HL-60 (cell line): ENCODE data around the gene SREBF1.

Source experiments
- DNase-seq, 2 experiments: peaks; one replicate each; pipeline ENCODE4 v3.0.0-alpha.2; 2010 to 2020; ENCODE audit warnings: low read depth in 1 of 2, low spot score in 1 of 2
- H3K27ac ChIP-seq: fragments of 250-450 bp; sonication (Bioruptor Pico); replicated peaks from 2 replicates; pipeline ENCODE4 v1.5.1; 2020; ENCODE audit warnings: mild to moderate bottlenecking, moderate library complexity
- H3K27me3 ChIP-seq: fragments of 250-450 bp; sonication (Bioruptor Pico); 2 replicates; pipeline ENCODE4 v1.5.1; 2021; ENCODE audit warnings: mild to moderate bottlenecking, moderate library complexity; ENCODE audit not compliant: insufficient read depth, poor library complexity, severe bottlenecking
- H3K4me3 ChIP-seq: replicated peaks from 2 replicates; pipeline ENCODE4 v1.5.1; 2011; ENCODE audit warnings: mild to moderate bottlenecking, control low read depth, low read length; ENCODE audit not compliant: insufficient read depth
- GABPA ChIP-seq: IDR thresholded peaks from 2 replicates; pipeline ENCODE4 v1.6.1; 2012; ENCODE audit warnings: low read depth
- POLR2AphosphoS5 ChIP-seq: IDR thresholded peaks from 2 replicates; pipeline ENCODE4 v1.6.1; 2012; ENCODE audit warnings: low read depth
- REST ChIP-seq: IDR thresholded peaks from 2 replicates; pipeline ENCODE4 v1.6.1; 2012; ENCODE audit warnings: low read depth; ENCODE audit not compliant: insufficient replicate concordance
- SPI1 ChIP-seq: IDR thresholded peaks from 2 replicates; pipeline ENCODE4 v1.6.1; 2012; ENCODE audit warnings: low read depth, mild to moderate bottlenecking, borderline replicate concordance
- TF ChIP-seq, protein P1 (sequence below): IDR thresholded peaks from one replicate; pipeline ENCODE4 v1.5.1; 2011; ENCODE audit warnings: low read length, control low read depth, inconsistent platforms; ENCODE audit not compliant: insufficient read depth

The SREBF1 gene

DNA sequence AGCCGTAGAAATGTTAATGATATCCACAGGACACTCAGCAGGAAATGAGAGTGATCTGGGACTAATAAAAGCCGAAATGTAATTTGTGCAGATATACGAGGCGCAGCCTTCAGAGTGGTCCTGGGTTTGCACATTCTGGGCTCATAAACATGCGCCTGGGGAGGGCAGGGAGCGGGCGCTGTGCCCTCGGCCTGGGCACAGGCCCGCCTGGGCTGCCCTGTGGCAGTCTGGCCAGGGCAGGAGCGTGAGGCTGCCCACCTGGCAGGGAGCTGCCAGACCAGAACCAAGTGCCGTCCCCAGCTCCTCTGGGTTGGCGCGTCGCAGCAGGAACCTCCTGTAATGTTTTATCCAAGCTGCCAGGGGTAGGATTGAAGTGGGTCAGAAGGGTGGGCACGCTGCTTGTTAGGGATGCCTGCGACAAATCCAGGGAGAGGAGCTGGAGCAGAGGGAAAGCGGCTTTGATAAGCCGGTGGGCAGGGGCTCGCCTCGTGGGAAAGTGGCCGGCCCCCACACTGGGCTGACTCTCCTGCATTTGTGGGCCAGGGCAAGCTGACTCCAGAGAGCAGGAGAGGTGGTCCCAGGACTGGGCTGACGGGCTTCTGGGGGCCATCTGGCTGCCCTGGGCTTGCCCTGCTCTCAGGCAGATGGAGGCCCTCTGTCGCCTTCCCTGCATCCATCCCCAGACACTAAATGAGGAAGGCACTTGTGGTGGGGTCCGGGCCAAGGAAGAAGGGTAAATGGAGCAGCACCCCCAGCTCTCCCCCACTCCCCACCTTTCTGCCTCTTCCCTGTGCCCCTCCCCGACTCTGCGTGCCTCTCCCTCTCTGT, 45.9 kb downstream of the SREBF1 start:
- Histone ChIP-seq H3K27me3 (no peaks in the 10 kb centered on the region), H3K27ac (no peak overlapping the region), H3K4me3 (no peak overlapping the region)
- DNase-seq: no peak
- TF ChIP-seq, protein P1, sequence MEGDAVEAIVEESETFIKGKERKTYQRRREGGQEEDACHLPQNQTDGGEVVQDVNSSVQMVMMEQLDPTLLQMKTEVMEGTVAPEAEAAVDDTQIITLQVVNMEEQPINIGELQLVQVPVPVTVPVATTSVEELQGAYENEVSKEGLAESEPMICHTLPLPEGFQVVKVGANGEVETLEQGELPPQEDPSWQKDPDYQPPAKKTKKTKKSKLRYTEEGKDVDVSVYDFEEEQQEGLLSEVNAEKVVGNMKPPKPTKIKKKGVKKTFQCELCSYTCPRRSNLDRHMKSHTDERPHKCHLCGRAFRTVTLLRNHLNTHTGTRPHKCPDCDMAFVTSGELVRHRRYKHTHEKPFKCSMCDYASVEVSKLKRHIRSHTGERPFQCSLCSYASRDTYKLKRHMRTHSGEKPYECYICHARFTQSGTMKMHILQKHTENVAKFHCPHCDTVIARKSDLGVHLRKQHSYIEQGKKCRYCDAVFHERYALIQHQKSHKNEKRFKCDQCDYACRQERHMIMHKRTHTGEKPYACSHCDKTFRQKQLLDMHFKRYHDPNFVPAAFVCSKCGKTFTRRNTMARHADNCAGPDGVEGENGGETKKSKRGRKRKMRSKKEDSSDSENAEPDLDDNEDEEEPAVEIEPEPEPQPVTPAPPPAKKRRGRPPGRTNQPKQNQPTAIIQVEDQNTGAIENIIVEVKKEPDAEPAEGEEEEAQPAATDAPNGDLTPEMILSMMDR: no peak
- TF ChIP-seq GABPA: no peak

DNA sequence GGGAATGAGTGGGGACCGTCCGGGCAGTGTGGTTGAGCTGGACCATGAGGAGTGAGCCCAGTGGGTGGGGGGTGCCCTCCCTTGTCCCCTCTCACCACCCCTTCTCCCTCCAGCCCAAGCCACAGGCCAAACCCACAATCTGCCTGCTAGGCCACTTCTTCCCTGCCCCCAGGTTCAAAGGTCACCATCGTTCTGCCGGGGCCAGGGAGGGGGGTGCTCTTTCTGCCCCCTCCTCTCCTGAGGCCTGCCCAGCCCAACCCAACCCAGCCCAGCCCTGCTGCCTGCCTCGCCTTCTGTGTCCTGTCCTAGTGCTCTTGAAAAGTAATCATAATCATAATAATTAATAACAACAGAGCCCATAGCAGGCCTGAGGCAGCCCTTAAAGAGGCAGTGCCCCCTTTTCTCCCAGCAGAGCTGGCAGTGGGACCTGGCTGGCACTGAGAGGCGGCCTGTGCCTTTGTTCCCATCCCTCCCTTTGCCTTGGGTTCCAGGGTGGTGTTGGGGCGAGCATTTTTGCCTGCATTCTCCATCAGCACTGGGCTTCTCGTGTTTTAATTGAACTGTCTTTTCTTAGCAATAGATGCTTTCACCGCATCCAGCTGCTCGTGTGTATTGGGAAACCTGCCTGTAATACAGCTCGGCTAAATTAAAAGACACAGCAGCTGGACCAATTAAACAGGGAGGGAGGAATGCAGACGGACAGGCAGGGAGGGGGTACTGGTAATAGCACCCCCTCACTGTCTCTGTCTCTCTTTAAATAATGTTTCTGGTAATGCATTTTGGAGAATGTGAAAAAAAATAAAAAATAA, 46.8 kb downstream of the SREBF1 start:
- no peak for TF ChIP-seq POLR2AphosphoS5
- no peak for TF ChIP-seq SPI1
- TF ChIP-seq, protein P1: no peak
- no peak for TF ChIP-seq REST
- Histone ChIP-seq H3K4me3 (no peak overlapping the region), H3K27me3 (no peaks in the 10 kb centered on the region), H3K27ac (no peak overlapping the region)
- no peak for DNase-seq

DNA sequence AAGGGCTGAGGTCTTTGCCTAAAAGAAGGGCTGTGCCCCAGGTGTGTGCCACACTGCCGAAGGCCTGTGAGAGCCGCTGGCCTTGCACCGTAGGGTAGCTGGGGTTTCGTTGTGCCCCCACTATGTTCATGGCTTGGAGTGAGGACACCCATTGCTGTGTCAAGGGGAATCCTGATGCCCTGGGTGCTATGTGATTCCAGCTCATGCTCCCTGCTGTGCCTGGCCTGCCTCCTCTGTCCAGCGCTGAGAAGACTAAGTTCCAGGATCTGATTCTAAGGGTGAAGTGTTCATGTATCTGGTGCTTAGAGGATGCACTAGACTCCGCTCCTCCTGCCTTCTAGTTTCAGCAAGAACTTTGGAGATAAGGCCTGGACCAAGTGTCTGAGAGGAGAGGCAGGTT, 47.4 kb downstream of the SREBF1 start:
- Histone ChIP-seq H3K27me3 (no peaks in the 10 kb centered on the region), H3K27ac (no peak overlapping the region), H3K4me3 (no peak overlapping the region)
- DNase-seq: no peak
- TF ChIP-seq POLR2AphosphoS5: no peak
- no peak for TF ChIP-seq GABPA
- TF ChIP-seq, protein P1: no peak
- TF ChIP-seq REST: no peak
- TF ChIP-seq SPI1: no peak
